GM19468 (cell line): ENCODE data around the gene AADACL4.
"Not testable (repeated sequence)": the region's sequence is repeated elsewhere in the genome, so short reads cannot be mapped to it uniquely, and the experiment has no call there.

Experiments
- ATAC-seq: cut with Tn5 transposase; IDR thresholded peaks from one replicate; pipeline ENCODE4 v1.9.1; 2021; ENCODE audit warnings: mild to moderate bottlenecking, moderate library complexity, moderate number of reproducible peaks; ENCODE audit not compliant: unreplicated experiment; ENCODE audit errors: extremely low read depth

The AADACL4 gene

GRCh38 chr1:12656575-12656974 is 12.7 kb downstream of the AADACL4 start:
- no peak for ATAC-seq

- ATAC-seq = no peak
These were observed 13.4 kb downstream of the AADACL4 start for GRCh38 chr1:12657060-12657884.

- not testable (repeated sequence) for ATAC-seq
These were observed 14.1 kb downstream of the AADACL4 start for GRCh38 chr1:12657885-12658512.

GRCh38 chr1:12658531-12659453 is 14.9 kb downstream of the AADACL4 start:
- ATAC-seq = no peak

- ATAC-seq = no peak
These were observed 17.8 kb downstream of the AADACL4 start for GRCh38 chr1:12661606-12662219.

- ATAC-seq = no peak
These were observed 18.7 kb downstream of the AADACL4 start for GRCh38 chr1:12662556-12662955.

- no peak for ATAC-seq
These were observed 21.6 kb downstream of the AADACL4 start for GRCh38 chr1:12665511-12665910.

GRCh38 chr1:12666141-12666735 is 22.4 kb downstream of the AADACL4 start:
- ATAC-seq = no peak

GRCh38 chr1:12669529-12670068 is 25.7 kb downstream of the AADACL4 start:
- no peak for ATAC-seq

GRCh38 chr1:12674358-12674757 is 30.5 kb downstream of the AADACL4 start:
- ATAC-seq = no peak

GRCh38 chr1:12676122-12676521 is 32.2 kb downstream of the AADACL4 start:
- not testable (repeated sequence) for ATAC-seq

- ATAC-seq = no peak
These were observed 33.7 kb downstream of the AADACL4 start for GRCh38 chr1:12677565-12677964.

GRCh38 chr1:12678350-12678749 is 34.5 kb downstream of the AADACL4 start:
- ATAC-seq = no peak

GRCh38 chr1:12678820-12679219 is 34.9 kb downstream of the AADACL4 start:
- no peak for ATAC-seq

- no peak for ATAC-seq
These were observed 46.3 kb downstream of the AADACL4 start for GRCh38 chr1:12690156-12690555.

GRCh38 chr1:12692967-12693782 is 49.3 kb downstream of the AADACL4 start:
- no peak for ATAC-seq

- ATAC-seq = no peak
These were observed 52.8 kb downstream of the AADACL4 start for GRCh38 chr1:12696658-12697057.

GRCh38 chr1:12697397-12697796 is 53.5 kb downstream of the AADACL4 start:
- ATAC-seq = no peak
